Tibial artery (tissue), 4 donors: ENCODE data around the gene RNU1-2.
"Not testable (repeated sequence)": the region's sequence is repeated elsewhere in the genome, so short reads cannot be mapped to it uniquely, and the experiment has no call there.

ENCODE experiments used
- DNase-seq, 2 donors: peaks; one replicate each; pipeline ENCODE4 v3.0.0-alpha.2; 2019
- H3K27ac ChIP-seq, 2 donors: fragments of 200-600 bp; sonication (generic) in 1 of 2; 1 replicate in 1 of 2; 2 replicates in 1 of 2; pipeline ENCODE4 v1.5.1; 2018 to 2019; ENCODE audit warnings: mild to moderate bottlenecking in 1 of 2
- H3K27me3 ChIP-seq, 2 donors: fragments of 200-600 bp; sonication (generic) in 1 of 2; one replicate each; pipeline versions ENCODE4 v1.5.1 to v1.6.0; 2016 to 2019
- H3K36me3 ChIP-seq, 3 donors: fragments of 200-600 bp; sonication (generic) in 2 of 3; one replicate each; pipeline ENCODE4 v1.5.1; 2016 to 2019; ENCODE audit warnings: mild to moderate bottlenecking in 2 of 3
- H3K4me1 ChIP-seq, 4 donors: fragments of 200-600 bp; sonication (generic) in 2 of 4; 1 replicate in 3 of 4; 2 replicates in 1 of 4; pipeline ENCODE4 v1.5.1; 2016 to 2019
- H3K4me3 ChIP-seq, 2 donors: fragments of 200-600 bp; sonication (generic) in 1 of 2; 1 replicate in 1 of 2; 2 replicates in 1 of 2; pipeline ENCODE4 v1.5.1; 2018 to 2019; ENCODE audit warnings: mild to moderate bottlenecking in 2 of 2
- H3K9me3 ChIP-seq, 3 donors: fragments of 200-600 bp; sonication (generic) in 1 of 3; one replicate each; pipeline ENCODE4 v1.5.1; 2016 to 2019
- intact Hi-C: fragments of 100-400 bp; cut with DNase I; formaldehyde crosslinking; loops from one replicate; pipeline ENCODE4 v1.15.0; 2023; ENCODE audit warnings: low total_unique reads
- TF ChIP-seq, protein P1 (sequence below), 2 experiments: fragments of 200-600 bp in 1 of 2; fragments of 450-650 bp in 1 of 2; IDR thresholded peaks; one replicate each; pipeline ENCODE4 v1.5.1; 2017 to 2019; ENCODE audit warnings: antibody characterized with exemption in 2 of 2, mild to moderate bottlenecking in 1 of 2, moderate library complexity in 1 of 2

The RNU1-2 gene

DNA sequence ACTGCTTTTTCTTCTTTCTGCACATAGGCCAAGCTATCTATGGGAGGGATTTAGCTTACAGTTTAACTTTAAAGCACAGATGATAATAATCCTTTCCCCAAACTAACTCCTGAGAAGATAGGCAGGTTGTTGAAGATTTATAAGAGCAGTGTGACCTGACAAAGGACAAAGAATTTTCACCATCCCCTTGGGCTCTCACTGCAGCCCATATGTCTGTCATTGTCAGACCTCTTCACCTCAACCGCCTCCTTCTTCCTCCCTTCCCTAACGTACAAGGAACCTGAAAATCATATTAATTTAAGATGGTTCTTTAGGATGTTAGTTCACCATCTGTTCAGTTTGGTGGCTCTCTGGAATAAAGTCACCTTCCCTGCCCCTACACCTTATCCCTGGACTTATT, 5.0 kb downstream of the RNU1-2 start:
- no peak overlapping the region for H3K4me3 ChIP-seq
- peaks cover 0 to 21% (median 12%) of the 10 kb centered on the region in 4 donors for H3K4me1 ChIP-seq
- intact Hi-C loops, result no loop called here
- TF ChIP-seq, protein P1, sequence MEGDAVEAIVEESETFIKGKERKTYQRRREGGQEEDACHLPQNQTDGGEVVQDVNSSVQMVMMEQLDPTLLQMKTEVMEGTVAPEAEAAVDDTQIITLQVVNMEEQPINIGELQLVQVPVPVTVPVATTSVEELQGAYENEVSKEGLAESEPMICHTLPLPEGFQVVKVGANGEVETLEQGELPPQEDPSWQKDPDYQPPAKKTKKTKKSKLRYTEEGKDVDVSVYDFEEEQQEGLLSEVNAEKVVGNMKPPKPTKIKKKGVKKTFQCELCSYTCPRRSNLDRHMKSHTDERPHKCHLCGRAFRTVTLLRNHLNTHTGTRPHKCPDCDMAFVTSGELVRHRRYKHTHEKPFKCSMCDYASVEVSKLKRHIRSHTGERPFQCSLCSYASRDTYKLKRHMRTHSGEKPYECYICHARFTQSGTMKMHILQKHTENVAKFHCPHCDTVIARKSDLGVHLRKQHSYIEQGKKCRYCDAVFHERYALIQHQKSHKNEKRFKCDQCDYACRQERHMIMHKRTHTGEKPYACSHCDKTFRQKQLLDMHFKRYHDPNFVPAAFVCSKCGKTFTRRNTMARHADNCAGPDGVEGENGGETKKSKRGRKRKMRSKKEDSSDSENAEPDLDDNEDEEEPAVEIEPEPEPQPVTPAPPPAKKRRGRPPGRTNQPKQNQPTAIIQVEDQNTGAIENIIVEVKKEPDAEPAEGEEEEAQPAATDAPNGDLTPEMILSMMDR (IDR thresholded peaks at IDR 0.05), result no peak
- H3K36me3 ChIP-seq, result no peaks in the 10 kb centered on the region
- no peaks in the 10 kb centered on the region for H3K27me3 ChIP-seq
- DNase-seq, result no peak
- H3K27ac ChIP-seq, result no peak overlapping the region
- no peaks in the 10 kb centered on the region for H3K9me3 ChIP-seq

DNA sequence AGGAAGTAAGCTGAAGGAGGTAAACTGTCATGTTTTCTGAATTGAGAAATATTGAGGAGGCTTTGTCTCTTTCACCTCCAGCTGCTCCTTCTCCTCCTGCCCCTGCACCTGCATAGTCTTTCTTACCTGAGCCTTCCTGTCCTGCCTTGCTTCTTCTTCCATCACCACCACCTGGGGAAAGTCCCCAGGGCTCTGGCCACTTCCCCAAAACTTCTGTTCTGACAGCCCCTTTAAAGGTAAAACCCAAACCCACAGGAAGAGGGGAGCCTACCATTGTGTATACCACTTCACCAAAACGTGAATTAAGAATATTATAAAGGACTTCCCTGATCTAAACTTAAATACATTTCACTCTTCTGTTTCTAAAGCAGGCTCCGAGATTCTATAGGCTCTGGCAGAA, 5.6 kb downstream of the RNU1-2 start:
- intact Hi-C loops, H3K27me3 ChIP-seq, H3K9me3 ChIP-seq, H3K4me3 ChIP-seq, H3K27ac ChIP-seq, DNase-seq, H3K36me3 ChIP-seq: not testable (repeated sequence)
- peaks cover 0 to 24% (median 12%) of the 10 kb centered on the region in 4 donors for H3K4me1 ChIP-seq

DNA sequence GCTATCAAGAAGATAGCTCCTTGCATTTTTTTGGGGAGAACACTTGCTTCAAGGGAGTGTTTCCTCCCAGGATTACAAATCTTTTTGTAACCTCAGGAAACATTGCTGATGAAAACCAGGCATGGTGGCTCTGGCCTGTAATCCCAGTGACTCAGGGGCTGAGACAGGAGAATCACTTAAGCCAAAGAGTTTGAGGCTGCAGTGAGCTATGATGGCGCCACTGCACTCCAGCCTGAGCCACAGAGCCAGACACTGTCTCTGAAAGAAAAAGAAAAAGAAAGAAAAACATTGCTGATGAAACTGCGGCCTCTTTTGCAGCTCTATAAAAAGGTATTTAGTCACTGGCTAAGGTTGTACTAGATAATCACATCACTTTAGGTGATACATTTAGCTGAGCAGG, 7.3 kb downstream of the RNU1-2 start:
- intact Hi-C loops, result no loop called here

DNA sequence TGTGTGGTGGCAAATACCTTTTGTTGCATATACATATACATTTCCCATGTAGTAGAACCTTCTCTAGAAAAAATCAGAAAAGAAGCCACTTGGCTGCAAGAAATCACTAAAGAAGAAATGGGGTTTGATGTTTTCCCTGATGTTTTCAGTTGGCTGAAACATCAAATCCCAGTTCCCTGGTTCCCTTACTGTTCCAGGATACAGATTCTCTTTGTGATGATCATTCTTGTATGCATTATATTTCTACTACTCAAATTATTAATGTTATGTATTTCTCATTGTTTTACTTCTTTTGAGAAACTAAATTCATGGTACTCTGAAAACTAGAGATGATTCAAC, 7.6 kb downstream of the RNU1-2 start:
- Histone ChIP-seq H3K27ac (peak overlapping the region; percentile 92 to 96), H3K36me3 (no peaks in the 10 kb centered on the region), H3K27me3 (no peaks in the 10 kb centered on the region), H3K4me3 (peak overlapping the region; percentile 52 to 57), H3K9me3 (no peaks in the 10 kb centered on the region), H3K4me1 (peaks cover 0 to 16% (median 9%) of the 10 kb centered on the region in 4 donors)
- intact Hi-C loops, result no loop called here
- TF ChIP-seq, protein P1 (IDR thresholded peaks at IDR 0.05), result no peak
- DNase-seq, result no peak

More for the DNA sequence above, 7.3 kb downstream of the RNU1-2 start:
- H3K36me3 ChIP-seq, result no peaks in the 10 kb centered on the region
- no peaks in the 10 kb centered on the region for H3K27me3 ChIP-seq
- H3K27ac ChIP-seq, result peak overlapping the region; percentile 92 to 96
- peak in 1 of 2 donors; percentile 63 for DNase-seq
- peak overlapping the region in 1 of 2 donors; percentile 52 for H3K4me3 ChIP-seq
- TF ChIP-seq, protein P1 (IDR thresholded peaks at IDR 0.05), result no peak
- peaks cover 0 to 16% (median 9%) of the 10 kb centered on the region in 4 donors for H3K4me1 ChIP-seq
- H3K9me3 ChIP-seq, result no peaks in the 10 kb centered on the region

DNA sequence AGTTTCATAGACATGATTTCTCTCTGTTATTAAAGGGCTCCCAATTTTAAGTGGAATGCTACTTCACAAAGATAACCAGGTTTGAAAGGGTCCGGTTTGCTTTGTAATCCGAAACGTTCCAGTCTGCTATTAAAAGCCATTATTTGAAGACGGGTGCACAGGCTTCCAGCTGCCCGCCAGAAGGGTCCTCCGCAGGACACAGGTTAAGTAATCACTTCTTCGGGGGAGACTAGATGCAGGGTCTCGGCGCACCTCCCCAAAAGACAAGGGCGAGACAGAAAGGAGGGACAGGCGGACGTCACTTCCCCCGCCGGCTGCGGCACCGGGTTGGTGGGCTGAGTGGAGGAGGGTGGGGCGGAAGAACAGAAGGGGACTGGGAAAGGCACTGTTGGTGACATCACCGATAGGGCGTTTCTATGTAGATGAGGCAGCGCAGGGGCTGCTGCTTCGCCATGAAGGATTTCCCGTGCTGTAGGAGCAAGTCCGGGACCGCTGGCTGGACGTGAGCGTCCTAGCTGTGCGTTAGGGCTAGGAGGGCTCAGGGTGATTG, 8.9 kb downstream of the RNU1-2 start:
- intact Hi-C loops, result no loop called here

DNA sequence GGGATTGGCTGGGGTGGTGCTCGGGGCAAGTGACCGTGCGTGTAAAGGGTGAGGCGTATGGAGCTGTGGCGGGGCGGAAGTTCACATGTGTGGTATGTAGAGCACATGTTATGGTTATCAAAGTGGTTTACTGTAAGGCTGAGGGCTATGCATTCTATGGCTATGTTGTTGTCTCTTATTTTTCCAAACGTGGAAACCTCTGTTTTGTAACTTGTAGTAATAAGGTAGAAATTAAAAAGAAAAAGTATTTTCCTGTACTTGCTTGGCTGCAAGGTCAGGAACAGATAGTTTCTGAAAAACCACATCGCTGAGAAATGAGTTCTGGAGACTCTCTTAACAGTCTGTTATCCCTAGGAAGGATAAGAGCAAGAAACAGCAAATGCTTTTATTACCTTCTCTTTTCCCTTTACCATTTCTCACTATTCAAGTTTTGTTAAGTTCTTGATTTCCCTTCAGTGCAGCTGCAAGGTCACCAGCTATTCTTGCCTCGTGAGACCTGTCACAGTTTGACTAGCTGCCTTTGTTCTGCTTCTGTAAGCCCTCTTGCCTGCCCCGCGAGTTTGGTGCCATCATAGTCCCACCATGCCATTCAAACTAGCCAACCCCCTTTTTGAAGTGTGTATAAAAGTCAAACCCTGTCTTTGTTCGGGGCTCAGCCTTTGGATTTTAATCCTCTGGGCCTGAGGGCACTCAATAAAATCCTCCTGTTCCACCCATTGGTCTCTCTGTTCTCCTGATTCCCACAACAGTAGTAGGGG, 9.5 kb downstream of the RNU1-2 start:
- intact Hi-C loops, result no loop called here
- H3K36me3 ChIP-seq, result no peaks in the 10 kb centered on the region
- H3K9me3 ChIP-seq, result no peaks in the 10 kb centered on the region
- H3K4me1 ChIP-seq, result peaks cover 0 to 16% (median 9%) of the 10 kb centered on the region in 4 donors
- peak overlapping the region; percentile 52 to 57 for H3K4me3 ChIP-seq
- TF ChIP-seq, protein P1 (IDR thresholded peaks at IDR 0.05), result peak in 1 of 2 experiments; percentile 5
- H3K27me3 ChIP-seq, result no peaks in the 10 kb centered on the region
- peak in 1 of 2 donors; percentile 73 for DNase-seq
- H3K27ac ChIP-seq, result peak overlapping the region; percentile 92 to 96

More for the DNA sequence above, 8.9 kb downstream of the RNU1-2 start:
- no peaks in the 10 kb centered on the region for H3K36me3 ChIP-seq
- H3K27me3 ChIP-seq, result no peaks in the 10 kb centered on the region
- H3K4me3 ChIP-seq, result peak overlapping the region; percentile 52 to 57
- peak; percentile 100 for DNase-seq
- no peaks in the 10 kb centered on the region for H3K9me3 ChIP-seq
- H3K4me1 ChIP-seq, result peaks cover 0 to 16% (median 9%) of the 10 kb centered on the region in 4 donors
- TF ChIP-seq, protein P1 (IDR thresholded peaks at IDR 0.05), result no peak
- H3K27ac ChIP-seq, result peak overlapping the region; percentile 92 to 96
